Activated naive CD8-positive, alpha-beta T cell treated with anti-CD3 and anti-CD28 coated beads, Interleukin-2, amount 10 ng/mL, durations not matched to agents 7 days and 5 days (primary cell): ENCODE measurements around the gene PLCB4. TPM values are rescaled to one million over a fixed set of nuclear protein-coding genes. Genes with fewer than 3 reads are reported as not detected.

Experiments used
- ATAC-seq: fragments of 150-1000 bp; cut with Tn5 transposase; one replicate; pipeline ENCODE4 v1.10.0; 2021; ENCODE audit warnings: low read depth, moderate library complexity
- POLR2A ChIA-PET: fragments of 350-600 bp; sonication (Branson Sonifier 250); formaldehyde crosslinking; loops from one replicate; lab custom pipeline; 2021; ENCODE audit warnings: antibody characterized with exemption; lab: Charles Lee
- DNase-seq: peaks from one replicate; pipeline ENCODE4 v3.0.0; 2021
- H3K27ac Mint-ChIP-seq: one replicate; pipeline ENCODE4 v1.8.0; 2022; ENCODE audit warnings: mild to moderate bottlenecking, mixed read lengths
- H3K27me3 Mint-ChIP-seq: one replicate; pipeline ENCODE4 v1.8.0; 2022; ENCODE audit warnings: mild to moderate bottlenecking, moderate library complexity, mixed read lengths
- H3K36me3 Mint-ChIP-seq: one replicate; pipeline ENCODE4 v1.8.0; 2021; ENCODE audit warnings: mild to moderate bottlenecking, mixed read lengths
- H3K4me1 Mint-ChIP-seq: one replicate; pipeline ENCODE4 v1.8.0; 2021; ENCODE audit warnings: mixed read lengths
- H3K4me3 Mint-ChIP-seq: one replicate; pipeline ENCODE4 v1.8.0; 2022; ENCODE audit warnings: mild to moderate bottlenecking, moderate library complexity, mixed read lengths
- H3K9me3 Mint-ChIP-seq: one replicate; pipeline ENCODE4 v1.8.0; 2021; ENCODE audit warnings: mixed read lengths
- total RNA-seq, 2 experiments: library from RNA; stranded (reverse); gene quantifications; one replicate each; pipeline ENCODE4 v1.2.3, GENCODE V29; 2021

The PLCB4 gene
- total RNA-seq, 2 experiments from 2014 or later = not detected

DNA sequence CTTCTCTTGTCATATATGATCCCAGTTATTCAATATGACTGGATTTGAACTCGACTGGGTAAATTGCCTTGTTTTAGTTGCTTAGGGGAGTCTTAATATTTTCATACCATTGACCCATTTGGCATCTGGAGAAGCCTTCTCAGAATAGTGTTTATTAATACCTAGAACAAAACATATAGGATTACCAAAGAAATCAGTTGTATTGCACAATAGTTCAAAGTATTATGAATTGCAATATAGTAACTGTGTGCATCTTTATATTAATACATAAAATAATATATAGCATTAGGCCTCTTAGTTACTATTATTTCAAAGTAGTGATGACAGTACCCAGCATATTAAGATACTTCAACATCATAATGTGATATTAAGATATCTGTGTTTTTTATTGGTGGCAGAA, 177.8 kb downstream of the PLCB4 start:
- H3K27ac Mint-ChIP-seq = no peak overlapping the region
- ATAC-seq (no peak), DNase-seq (no peak)
- no peaks in the 10 kb centered on the region for H3K9me3 Mint-ChIP-seq
- H3K4me1 Mint-ChIP-seq = no peaks in the 10 kb centered on the region
- no peak overlapping the region for H3K4me3 Mint-ChIP-seq
- no peaks in the 10 kb centered on the region for H3K36me3 Mint-ChIP-seq
- POLR2A ChIA-PET = no interaction called here
- peaks cover 6% of the 10 kb centered on the region for H3K27me3 Mint-ChIP-seq

DNA sequence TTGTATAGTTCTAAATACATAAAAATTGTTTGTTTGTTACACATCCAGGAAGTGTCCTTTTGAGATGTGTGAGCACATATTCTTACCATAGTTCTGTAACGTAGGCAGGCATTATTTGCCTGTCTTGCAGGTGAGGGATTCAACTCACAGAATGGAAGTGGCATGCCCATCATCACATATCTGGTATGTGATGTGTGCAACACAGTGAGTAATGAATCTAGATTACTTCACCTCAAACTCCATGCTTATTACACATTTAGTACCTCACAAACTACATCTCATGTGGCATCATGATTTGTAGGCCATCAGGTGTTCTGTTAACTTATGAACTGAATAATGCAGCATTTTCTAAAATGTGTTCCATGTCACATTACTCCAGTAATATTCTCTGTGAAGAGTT, 181.6 kb downstream of the PLCB4 start:
- Mint-ChIP-seq H3K4me3 (no peak overlapping the region), H3K36me3 (no peaks in the 10 kb centered on the region), H3K9me3 (no peaks in the 10 kb centered on the region), H3K27ac (no peak overlapping the region), H3K27me3 (no peaks in the 10 kb centered on the region), H3K4me1 (no peaks in the 10 kb centered on the region)
- DNase-seq (no peak), ATAC-seq (no peak)
- POLR2A ChIA-PET = no interaction called here

DNA sequence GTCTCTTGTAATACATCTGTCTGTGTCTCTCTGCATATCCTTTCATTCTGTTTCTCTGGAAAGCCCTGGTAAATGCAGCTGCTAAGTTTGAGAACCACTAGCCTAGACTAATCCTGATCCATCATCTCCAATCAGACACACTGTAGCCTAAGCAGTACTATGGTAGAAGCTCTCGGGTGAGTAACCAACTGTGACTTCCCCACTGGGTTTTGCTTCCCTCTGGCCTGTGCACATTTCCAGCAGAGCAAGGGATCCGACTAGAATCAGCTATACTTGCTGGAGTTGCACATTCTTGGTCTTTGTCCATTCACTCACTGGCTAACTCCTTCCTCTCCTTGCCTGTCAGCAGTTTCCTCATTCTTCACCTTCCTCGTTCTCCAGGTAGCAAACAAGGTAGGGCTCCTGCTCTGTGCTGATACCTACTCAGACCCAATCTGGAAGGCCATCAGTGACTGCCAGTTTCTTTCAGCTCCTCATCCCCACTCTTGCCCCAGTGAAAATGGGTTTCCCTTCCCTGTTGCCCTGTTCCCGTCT, 184.2 kb downstream of the PLCB4 start:
- Mint-ChIP-seq H3K27me3 (no peaks in the 10 kb centered on the region), H3K27ac (no peak overlapping the region), H3K9me3 (no peaks in the 10 kb centered on the region), H3K4me1 (no peaks in the 10 kb centered on the region), H3K4me3 (no peak overlapping the region), H3K36me3 (no peaks in the 10 kb centered on the region)
- DNase-seq = no peak
- no peak for ATAC-seq
- POLR2A ChIA-PET = no interaction called here

DNA sequence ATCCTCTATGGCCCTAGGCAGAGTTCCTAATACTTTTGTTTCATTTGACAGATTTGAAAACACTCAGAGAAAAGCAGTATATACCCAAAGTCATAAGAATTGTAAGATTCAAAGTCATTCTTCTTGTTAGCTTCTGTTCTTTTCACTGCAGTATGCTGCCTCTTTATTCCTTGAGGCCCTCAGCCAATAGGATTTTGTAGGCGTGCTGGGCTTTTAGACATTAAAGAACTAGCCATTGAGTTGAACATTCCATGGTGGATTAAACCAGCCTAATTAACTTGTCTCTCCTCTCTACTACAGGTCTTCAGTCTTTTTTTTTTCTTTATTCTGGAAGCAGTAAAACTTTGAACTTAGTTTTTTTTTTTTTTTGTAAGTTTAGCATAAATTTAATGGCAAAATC, 186.3 kb downstream of the PLCB4 start:
- DNase-seq (no peak), ATAC-seq (no peak)
- H3K27ac Mint-ChIP-seq = no peak overlapping the region
- POLR2A ChIA-PET = no interaction called here
- no peaks in the 10 kb centered on the region for H3K4me1 Mint-ChIP-seq
- no peaks in the 10 kb centered on the region for H3K27me3 Mint-ChIP-seq
- H3K9me3 Mint-ChIP-seq = no peaks in the 10 kb centered on the region
- H3K4me3 Mint-ChIP-seq = no peak overlapping the region
- no peaks in the 10 kb centered on the region for H3K36me3 Mint-ChIP-seq

DNA sequence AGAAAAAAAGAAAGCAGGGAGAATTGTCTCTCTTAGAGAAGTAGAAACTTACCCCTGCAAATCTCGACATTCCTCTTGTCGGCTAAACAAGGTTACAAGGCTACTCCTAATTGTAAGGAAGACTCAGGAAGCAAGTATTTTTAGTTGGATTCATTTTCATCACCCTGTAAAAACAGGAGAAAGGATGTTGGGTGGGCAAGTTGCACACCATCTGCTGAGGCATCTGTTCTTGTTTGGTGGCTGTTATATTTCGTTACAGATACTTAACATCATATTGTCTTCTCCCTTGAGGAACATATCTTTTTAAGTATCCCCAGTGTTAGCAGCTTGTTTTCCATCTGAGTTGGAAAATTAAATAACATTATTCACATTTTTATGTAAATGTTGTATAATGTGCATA, 187.5 kb downstream of the PLCB4 start:
- Mint-ChIP-seq H3K27me3 (no peaks in the 10 kb centered on the region), H3K4me1 (no peaks in the 10 kb centered on the region), H3K27ac (no peak overlapping the region), H3K4me3 (no peak overlapping the region), H3K9me3 (no peaks in the 10 kb centered on the region), H3K36me3 (no peaks in the 10 kb centered on the region)
- ATAC-seq = no peak
- no peak for DNase-seq
- POLR2A ChIA-PET = no interaction called here

DNA sequence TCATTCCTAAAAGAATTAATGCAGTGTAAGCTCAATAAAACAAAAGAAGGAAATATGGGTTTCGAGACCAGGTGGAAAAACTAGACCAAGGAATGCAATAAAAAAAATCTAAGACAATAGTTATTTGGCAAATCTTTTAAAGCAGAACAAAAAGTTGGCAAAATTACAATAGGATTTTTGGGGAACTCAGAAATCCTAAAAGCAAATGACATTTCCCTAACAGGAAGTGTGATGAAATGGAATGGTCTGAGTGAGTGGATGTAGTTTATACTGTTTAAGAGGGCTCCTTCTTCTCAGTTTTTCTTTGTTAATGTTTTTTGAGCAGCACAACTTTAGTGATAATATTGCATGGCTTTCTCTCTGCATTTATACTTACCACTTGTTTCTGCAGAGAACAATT, 190.0 kb downstream of the PLCB4 start:
- DNase-seq = no peak
- Mint-ChIP-seq H3K27ac (no peak overlapping the region), H3K4me3 (no peak overlapping the region), H3K36me3 (no peaks in the 10 kb centered on the region), H3K27me3 (no peaks in the 10 kb centered on the region), H3K9me3 (no peaks in the 10 kb centered on the region), H3K4me1 (no peaks in the 10 kb centered on the region)
- POLR2A ChIA-PET = no interaction called here
- ATAC-seq = no peak

DNA sequence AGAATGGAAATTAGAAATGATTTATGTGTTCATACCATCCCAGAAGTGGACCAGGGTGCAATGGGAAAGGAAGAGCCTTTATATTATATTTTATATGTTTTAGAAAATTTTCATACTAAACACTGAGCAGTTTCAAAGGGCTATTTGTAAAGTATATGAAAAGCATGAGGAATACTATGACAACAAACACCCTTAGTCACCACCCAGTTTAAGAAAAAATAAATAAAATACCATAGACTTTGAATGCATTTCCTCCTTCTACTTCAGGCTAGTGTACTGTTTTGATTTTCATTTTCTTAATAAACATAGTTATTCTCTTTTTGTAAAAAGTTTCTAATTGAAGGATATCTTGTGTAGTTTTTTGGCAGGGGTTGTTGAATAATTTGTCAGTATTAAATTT, 191.1 kb downstream of the PLCB4 start:
- Mint-ChIP-seq H3K9me3 (no peaks in the 10 kb centered on the region), H3K4me1 (no peaks in the 10 kb centered on the region), H3K36me3 (no peaks in the 10 kb centered on the region), H3K27me3 (no peaks in the 10 kb centered on the region), H3K27ac (no peak overlapping the region), H3K4me3 (no peak overlapping the region)
- DNase-seq (no peak), ATAC-seq (no peak)
- POLR2A ChIA-PET = no interaction called here

DNA sequence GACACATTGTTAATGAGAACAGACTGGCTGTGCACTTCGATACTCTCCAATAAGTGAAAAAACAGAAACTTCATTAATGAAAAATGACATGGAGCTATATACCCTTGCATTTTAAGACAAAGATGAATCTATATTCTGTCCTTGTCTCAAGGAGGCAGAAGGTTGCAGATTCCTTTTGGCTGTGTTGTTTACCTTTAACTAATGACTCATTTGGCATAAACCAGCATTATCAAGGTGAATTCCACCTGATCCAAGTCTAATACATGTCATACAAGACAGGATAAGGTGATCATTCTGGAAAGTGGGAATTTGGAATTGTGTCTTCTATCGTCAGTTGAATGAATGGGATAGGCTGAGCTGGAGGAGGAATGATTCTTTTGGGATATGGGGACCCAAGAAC, 192.9 kb downstream of the PLCB4 start:
- Mint-ChIP-seq H3K27me3 (no peaks in the 10 kb centered on the region), H3K4me3 (no peak overlapping the region), H3K9me3 (no peaks in the 10 kb centered on the region), H3K36me3 (no peaks in the 10 kb centered on the region), H3K27ac (no peak overlapping the region), H3K4me1 (no peaks in the 10 kb centered on the region)
- no peak for ATAC-seq
- POLR2A ChIA-PET = no interaction called here
- DNase-seq = no peak

DNA sequence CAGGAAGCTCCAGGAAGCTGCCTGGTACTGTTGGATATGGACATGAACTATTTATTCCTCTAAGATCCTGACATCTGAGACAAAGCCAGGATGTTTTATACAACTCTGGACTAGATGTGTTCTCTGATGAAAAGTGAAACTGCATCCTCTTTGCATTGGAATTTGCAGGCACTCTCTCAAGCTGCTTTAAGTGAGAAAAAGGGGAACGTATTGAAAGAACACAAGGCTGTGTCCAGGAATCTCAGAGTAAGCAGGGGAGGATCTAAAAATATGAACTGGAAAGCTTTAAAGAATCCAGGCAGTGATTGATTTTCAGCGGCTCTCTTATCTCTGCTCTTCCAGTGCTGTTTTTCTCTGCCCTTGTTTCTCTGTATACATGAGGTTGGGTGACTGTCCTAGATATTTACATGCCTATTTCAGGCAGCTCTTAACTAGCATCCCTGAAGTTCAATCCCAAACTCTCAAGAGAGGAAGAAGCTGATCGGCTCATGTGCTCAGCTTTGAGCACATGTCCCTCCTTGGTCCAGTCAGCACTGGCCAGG, 193.8 kb downstream of the PLCB4 start:
- Mint-ChIP-seq H3K27ac (no peak overlapping the region), H3K4me1 (no peaks in the 10 kb centered on the region), H3K27me3 (no peaks in the 10 kb centered on the region), H3K9me3 (no peaks in the 10 kb centered on the region), H3K36me3 (no peaks in the 10 kb centered on the region), H3K4me3 (no peak overlapping the region)
- POLR2A ChIA-PET = no interaction called here
- DNase-seq (no peak), ATAC-seq (no peak)

DNA sequence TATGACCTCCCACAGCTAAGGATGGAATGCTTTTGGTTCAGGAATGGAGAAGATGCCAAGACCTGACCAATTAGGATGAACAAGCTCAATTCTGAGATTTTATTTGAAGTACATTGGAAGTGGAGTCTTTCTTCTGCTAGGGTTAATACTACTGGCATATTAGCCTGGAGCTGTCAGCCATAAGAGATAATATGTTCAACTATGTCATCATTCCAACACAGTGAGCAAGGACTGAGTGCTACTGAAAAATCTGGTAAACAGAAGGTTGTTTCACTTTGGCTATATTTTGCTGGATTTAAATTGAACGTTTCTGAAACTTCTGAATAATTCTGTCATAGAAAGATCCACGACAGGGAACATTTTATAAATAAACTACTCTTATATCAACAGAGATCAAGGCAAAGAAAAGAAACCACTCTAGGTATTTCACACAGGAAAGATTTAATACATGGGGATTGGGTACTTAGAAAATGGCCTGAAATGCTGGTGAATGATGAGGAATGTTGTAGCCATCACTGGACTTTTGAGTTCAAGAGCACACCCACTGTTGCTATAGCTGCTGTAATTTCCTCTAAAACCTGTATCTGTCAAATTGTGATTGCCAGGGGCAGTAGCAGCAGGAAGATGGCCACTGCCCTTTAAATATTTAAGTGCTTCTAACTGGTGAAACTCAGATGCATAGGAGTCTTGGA, 200.5 kb downstream of the PLCB4 start:
- DNase-seq (no peak), ATAC-seq (no peak)
- Mint-ChIP-seq H3K4me3 (no peak overlapping the region), H3K9me3 (no peaks in the 10 kb centered on the region), H3K27me3 (no peaks in the 10 kb centered on the region), H3K4me1 (no peaks in the 10 kb centered on the region), H3K27ac (no peak overlapping the region), H3K36me3 (no peaks in the 10 kb centered on the region)
- POLR2A ChIA-PET = no interaction called here

DNA sequence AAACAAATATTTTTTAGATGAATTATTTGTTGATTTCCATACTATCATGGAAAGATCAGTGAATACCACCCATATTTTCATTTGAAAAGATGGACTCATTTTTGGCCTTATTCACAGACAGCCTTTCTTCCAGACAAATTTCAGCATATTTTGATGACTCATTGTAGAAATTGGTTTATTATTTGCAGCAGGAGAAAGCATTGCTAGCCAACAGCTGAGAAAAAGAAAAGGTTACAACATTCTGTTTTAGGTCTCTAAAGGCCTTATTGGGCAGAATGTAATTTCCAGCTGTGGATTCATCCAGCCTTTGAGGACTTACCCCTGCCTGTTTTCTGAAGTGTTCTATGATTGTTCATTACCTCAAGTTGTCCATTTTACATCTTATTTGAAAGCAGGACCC, 201.9 kb downstream of the PLCB4 start:
- H3K4me3 Mint-ChIP-seq = no peak overlapping the region
- no peaks in the 10 kb centered on the region for H3K36me3 Mint-ChIP-seq
- DNase-seq = no peak
- no peak overlapping the region for H3K27ac Mint-ChIP-seq
- POLR2A ChIA-PET = no interaction called here
- no peak for ATAC-seq
- no peaks in the 10 kb centered on the region for H3K4me1 Mint-ChIP-seq
- no peaks in the 10 kb centered on the region for H3K27me3 Mint-ChIP-seq
- no peaks in the 10 kb centered on the region for H3K9me3 Mint-ChIP-seq

DNA sequence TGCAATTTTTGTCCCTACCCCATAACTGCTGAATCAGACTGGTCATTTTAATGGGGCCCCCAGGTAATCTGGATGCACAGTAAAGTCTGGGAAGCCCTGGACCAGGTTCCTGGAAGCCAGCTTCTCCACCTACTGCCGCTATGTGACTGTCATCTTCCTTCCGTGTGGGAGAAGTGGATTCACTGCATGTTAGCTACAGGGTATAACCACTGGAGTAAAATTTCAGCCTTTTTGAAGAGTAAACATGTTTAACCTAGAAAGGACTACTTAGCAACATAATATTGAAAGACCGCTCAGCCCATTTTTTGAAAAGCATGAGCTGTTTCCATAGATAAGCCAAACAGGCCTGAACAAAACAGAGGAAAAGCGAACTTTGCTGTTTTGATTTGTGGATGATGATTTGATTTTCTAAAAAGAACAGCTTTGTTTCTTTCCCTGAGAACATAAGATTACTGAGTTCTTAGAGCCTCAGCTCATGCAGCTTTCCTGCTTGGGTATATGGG, 208.1 kb downstream of the PLCB4 start:
- ATAC-seq (no peak), DNase-seq (no peak)
- no peak overlapping the region for H3K27ac Mint-ChIP-seq
- H3K36me3 Mint-ChIP-seq = no peaks in the 10 kb centered on the region
- POLR2A ChIA-PET = no interaction called here
- no peaks in the 10 kb centered on the region for H3K4me1 Mint-ChIP-seq
- H3K27me3 Mint-ChIP-seq = peaks cover 1% of the 10 kb centered on the region
- H3K4me3 Mint-ChIP-seq = no peak overlapping the region
- no peaks in the 10 kb centered on the region for H3K9me3 Mint-ChIP-seq

DNA sequence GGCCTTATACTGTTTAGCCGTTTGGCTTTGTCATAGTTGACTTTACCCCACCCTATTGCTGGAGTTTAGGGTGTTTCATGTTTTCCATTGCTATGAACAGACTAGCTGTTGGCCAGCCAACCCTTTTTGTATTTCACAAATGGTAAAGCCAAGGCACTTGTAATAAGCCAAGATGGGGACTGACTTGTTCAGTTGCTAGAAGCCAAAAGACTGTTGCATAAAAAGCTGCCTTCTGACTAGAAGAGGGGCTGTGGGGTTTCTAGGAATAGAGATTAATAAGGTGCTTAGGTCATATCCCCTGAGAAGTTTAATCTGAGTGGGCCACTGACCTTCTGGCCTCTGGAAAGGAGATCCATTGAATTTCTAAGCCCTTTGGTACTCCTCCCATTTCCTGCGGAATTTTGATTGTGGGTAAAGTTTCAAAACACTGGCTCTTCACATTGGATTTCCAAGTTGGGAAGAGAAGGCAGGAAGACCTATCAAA, 211.1 kb downstream of the PLCB4 start:
- no peak overlapping the region for H3K27ac Mint-ChIP-seq
- no peaks in the 10 kb centered on the region for H3K4me1 Mint-ChIP-seq
- no peak for ATAC-seq
- H3K4me3 Mint-ChIP-seq = no peak overlapping the region
- H3K9me3 Mint-ChIP-seq = peaks cover 3% of the 10 kb centered on the region
- H3K27me3 Mint-ChIP-seq = peaks cover 1% of the 10 kb centered on the region
- POLR2A ChIA-PET = no interaction called here
- DNase-seq = no peak
- H3K36me3 Mint-ChIP-seq = no peaks in the 10 kb centered on the region

DNA sequence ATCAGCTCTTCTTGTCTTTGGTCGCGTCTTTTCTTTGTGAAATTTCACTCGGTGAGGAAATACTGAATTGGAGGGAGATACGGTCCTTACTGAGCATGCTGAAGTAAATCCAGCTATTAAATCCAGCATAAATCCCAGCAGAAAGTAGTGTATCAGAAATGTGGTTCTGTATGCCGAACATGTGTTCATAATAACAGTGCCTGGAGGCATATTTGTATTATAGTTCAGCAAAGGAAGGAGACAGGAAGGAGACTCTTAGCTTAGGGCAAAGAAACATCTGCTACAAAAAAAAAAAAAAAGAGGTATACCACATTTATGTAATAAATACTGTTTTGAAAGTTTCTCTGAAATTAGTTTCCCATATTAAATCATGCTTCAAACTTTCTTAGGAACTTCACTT, 211.8 kb downstream of the PLCB4 start:
- ATAC-seq (no peak), DNase-seq (no peak)
- peaks cover 1% of the 10 kb centered on the region for H3K27me3 Mint-ChIP-seq
- H3K4me1 Mint-ChIP-seq = no peaks in the 10 kb centered on the region
- peaks cover 3% of the 10 kb centered on the region for H3K9me3 Mint-ChIP-seq
- H3K36me3 Mint-ChIP-seq = no peaks in the 10 kb centered on the region
- H3K4me3 Mint-ChIP-seq = no peak overlapping the region
- POLR2A ChIA-PET = no interaction called here
- no peak overlapping the region for H3K27ac Mint-ChIP-seq
